Measurements from ENCODE around the gene KCTD12. TPM values are rescaled to one million over a fixed set of nuclear protein-coding genes. Genes with fewer than 3 reads are reported as not detected.
"Not testable (repeated sequence)": the region's sequence is repeated elsewhere in the genome, so short reads cannot be mapped to it uniquely, and the experiment has no call there.

The KCTD12 gene
- total and polyA plus RNA-seq, 5 donors = 15.6 to 57.8 (median 41.6) TPM

DNA sequence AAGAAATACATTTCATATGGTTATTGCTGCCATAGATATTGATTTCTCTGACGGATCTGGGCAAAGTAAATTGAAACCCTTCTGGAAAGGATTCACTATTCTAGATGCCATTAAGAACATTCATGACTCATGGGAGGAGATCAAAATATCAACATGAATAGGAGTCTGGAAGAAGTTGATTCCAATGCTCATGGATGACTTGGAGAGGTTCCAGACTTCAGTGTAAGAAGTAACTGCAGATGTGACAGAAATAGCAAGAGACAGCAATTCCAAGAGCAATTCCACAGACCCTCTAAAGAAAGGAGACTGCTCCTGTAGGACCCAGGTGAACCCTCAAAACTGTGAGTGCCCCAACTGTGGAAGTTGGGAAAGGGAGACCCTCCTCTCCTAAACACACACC is 30.9 kb upstream of the KCTD12 start:
- Histone ChIP-seq H3K27ac (ENCODE audit: low read length) (no peak overlapping the region), H3K4me3 (ENCODE audit: low read length) (no peak overlapping the region)

GRCh38 chr13:76913898-76914297 is 27.7 kb upstream of the KCTD12 start:
- DNase-seq (no peak), ATAC-seq (no peak)
- H3K27me3 ChIP-seq (ENCODE audit: control insufficient read depth, insufficient read depth) = no peaks in the 10 kb centered on the region
- intact Hi-C loops (cut with DNase I) = no loop called here
- H3K4me3 ChIP-seq (ENCODE audit: low read length) = no peak overlapping the region
- H3K27ac ChIP-seq (ENCODE audit: low read length) = no peak overlapping the region
- peaks cover 2% of the 10 kb centered on the region for H3K4me1 ChIP-seq (ENCODE audit: control insufficient read depth, insufficient read depth, low read length)
- WGBS = 67% methylated on average over 4 of the region's 4 CpGs
- no peaks in the 10 kb centered on the region for H3K9me3 ChIP-seq (ENCODE audit: control insufficient read depth, low read length)

More for the DNA sequence above, 30.9 kb upstream of the KCTD12 start:
- DNase-seq (no peak), ATAC-seq (no peak)
- H3K9me3 ChIP-seq (ENCODE audit: control insufficient read depth, low read length) = no peaks in the 10 kb centered on the region
- no peaks in the 10 kb centered on the region for H3K27me3 ChIP-seq (ENCODE audit: control insufficient read depth, insufficient read depth)
- intact Hi-C loops (cut with DNase I) = no loop called here
- WGBS = 65% methylated on average over 1 of the region's 1 CpG
- peaks cover 2% of the 10 kb centered on the region for H3K4me1 ChIP-seq (ENCODE audit: control insufficient read depth, insufficient read depth, low read length)

DNA sequence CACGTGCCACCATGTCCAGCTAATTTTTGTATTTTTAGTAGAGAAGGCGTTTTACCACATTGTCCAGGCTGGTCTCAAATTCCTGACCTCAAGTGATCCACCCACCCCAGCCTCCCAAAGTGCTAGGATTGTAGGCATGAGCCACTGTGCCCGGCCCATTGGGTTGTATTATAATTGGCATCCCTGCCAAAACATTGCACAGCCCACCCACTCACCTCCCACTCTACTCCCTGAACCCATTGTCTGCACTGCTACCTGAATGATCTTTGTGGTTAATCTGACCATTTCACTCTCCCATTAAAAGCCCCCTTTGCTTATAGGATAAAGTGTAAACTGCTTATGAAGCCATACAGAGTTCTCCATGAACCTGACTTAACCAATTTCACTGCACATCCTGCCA is 26.3 kb upstream of the KCTD12 start:
- Histone ChIP-seq H3K27ac (ENCODE audit: low read length) (no peak overlapping the region), H3K4me1 (ENCODE audit: control insufficient read depth, insufficient read depth, low read length) (peaks cover 2% of the 10 kb centered on the region), H3K27me3 (ENCODE audit: control insufficient read depth, insufficient read depth) (no peaks in the 10 kb centered on the region), H3K9me3 (ENCODE audit: control insufficient read depth, low read length) (no peaks in the 10 kb centered on the region), H3K4me3 (ENCODE audit: low read length) (no peak overlapping the region)
- 87% methylated on average over 3 of the region's 3 CpGs for WGBS
- DNase-seq (no peak), ATAC-seq (no peak)
- intact Hi-C loops (cut with DNase I) = no loop called here

DNA sequence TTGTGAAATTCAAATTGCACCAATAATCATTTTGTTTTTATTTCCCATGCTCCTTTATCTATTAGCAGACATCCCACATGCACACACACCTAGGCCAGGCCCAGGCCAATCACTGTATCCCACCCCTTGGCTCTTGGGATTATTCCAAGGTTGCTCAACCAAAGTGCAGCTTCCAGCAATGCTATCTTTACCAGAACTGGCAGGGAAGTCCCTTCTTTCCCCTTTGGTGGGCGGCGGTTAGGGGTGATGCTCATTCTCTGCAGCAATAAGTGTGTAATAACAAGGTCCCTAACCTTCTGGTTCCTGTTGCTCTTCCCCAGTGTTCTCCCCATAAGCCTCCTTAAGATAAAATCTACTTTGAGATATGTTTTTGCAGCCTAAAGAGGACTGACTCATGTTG is 18.3 kb upstream of the KCTD12 start:
- ATAC-seq (no peak), DNase-seq (peak in 1 of 3 donors; percentile 14)
- no peak overlapping the region for H3K27ac ChIP-seq (ENCODE audit: low read length)
- 45% methylated on average over 2 of the region's 2 CpGs for WGBS
- H3K27me3 ChIP-seq (ENCODE audit: control insufficient read depth, insufficient read depth) = no peaks in the 10 kb centered on the region
- no peaks in the 10 kb centered on the region for H3K4me1 ChIP-seq (ENCODE audit: control insufficient read depth, insufficient read depth, low read length)
- H3K4me3 ChIP-seq (ENCODE audit: low read length) = no peak overlapping the region
- H3K9me3 ChIP-seq (ENCODE audit: control insufficient read depth, low read length) = no peaks in the 10 kb centered on the region
- intact Hi-C loops (cut with DNase I) = loop anchor here in 3 of 4 donors (5.0 to 10.0 kb wide), 6 partner anchors 237 to 1220 kb away; no protein-coding TSS in a partner anchor

DNA sequence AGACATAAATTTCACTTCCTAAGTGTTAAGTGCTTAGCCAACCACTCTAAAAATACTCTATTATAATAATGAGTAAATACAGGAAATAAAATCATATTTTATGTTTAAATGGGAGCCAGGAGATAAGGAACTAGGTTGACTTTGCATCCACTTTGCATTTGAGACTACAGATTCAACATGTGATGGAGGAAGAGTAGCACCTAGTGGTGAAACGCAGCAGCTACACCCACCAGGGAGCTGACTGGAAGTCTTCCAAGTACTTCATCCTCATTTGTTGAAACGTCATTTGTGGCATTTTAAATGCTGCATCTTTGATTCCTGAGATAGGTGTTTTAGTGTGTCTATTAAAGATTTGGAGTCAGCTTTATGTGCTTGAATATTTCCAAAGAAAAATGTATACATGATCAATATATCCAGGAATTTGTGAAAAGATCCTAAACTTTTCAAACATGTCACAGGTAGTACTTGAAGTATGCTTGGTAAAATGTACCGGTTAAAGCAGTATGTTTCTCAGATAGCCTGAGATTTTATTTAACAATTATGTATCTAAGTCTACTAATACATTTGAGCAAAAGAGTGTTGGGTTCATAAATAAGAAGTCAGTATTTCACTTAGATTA is 17.4 kb upstream of the KCTD12 start:
- H3K4me1 ChIP-seq (ENCODE audit: control insufficient read depth, insufficient read depth, low read length) = no peaks in the 10 kb centered on the region
- WGBS = 22% methylated on average over 3 of the region's 3 CpGs
- H3K4me3 ChIP-seq (ENCODE audit: low read length) = no peak overlapping the region
- DNase-seq (peak; percentile 33 to 74 (median 56)), ATAC-seq (peak; percentile 83 to 84)
- no peaks in the 10 kb centered on the region for H3K9me3 ChIP-seq (ENCODE audit: control insufficient read depth, low read length)
- no peaks in the 10 kb centered on the region for H3K27me3 ChIP-seq (ENCODE audit: control insufficient read depth, insufficient read depth)
- no peak overlapping the region for H3K27ac ChIP-seq (ENCODE audit: low read length)
- intact Hi-C loops (cut with DNase I) = loop anchor here in 3 of 4 donors (5.0 to 10.0 kb wide), 6 partner anchors 236 to 1219 kb away; no protein-coding TSS in a partner anchor

DNA sequence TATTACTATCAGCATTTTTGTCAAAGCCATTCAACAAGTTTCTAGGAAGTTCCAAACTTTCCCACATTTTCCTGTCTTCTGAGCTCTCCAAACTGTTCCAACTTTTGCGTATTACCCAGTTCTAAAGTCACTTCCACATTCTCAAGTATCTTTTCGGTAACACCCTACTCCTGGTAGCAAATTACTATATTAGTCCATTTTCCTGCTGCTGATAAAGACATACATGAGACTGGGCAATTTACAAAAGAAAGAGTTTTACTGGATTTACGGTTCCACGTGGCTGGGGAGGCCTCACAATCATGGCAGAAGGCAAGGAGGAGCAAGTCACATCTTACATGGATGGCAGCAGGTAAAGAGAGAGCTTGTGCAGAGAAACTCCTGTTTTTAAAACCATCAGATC is 12.9 kb upstream of the KCTD12 start:
- H3K4me3 ChIP-seq (ENCODE audit: low read length); H3K27ac ChIP-seq (ENCODE audit: low read length); H3K4me1 ChIP-seq (ENCODE audit: control insufficient read depth, insufficient read depth, low read length); H3K9me3 ChIP-seq (ENCODE audit: control insufficient read depth, low read length); DNase-seq; ATAC-seq; H3K27me3 ChIP-seq (ENCODE audit: control insufficient read depth, insufficient read depth); intact Hi-C loops (cut with DNase I): not testable (repeated sequence)
- 95% methylated on average over 4 of the region's 4 CpGs for WGBS

DNA sequence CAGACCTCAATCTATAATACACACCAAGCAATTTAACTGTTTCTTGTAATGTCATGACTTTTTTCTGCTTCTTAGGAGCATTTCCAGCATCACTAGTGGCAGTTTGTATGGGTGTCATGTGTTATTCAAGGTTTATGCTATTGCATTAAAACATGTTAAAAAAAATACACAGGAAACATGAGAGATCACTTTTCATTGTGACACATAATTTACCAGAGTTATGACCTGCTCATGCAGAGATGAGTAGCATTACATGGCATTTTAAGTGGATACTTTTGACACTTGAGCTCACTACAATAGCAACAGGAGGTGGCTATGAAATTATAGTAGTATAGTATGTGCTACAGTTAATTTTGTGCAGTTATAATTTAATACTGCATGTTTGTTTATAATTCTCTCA is 11.0 kb upstream of the KCTD12 start:
- not testable (repeated sequence) for H3K27me3 ChIP-seq (ENCODE audit: control insufficient read depth, insufficient read depth); DNase-seq; ATAC-seq

DNA sequence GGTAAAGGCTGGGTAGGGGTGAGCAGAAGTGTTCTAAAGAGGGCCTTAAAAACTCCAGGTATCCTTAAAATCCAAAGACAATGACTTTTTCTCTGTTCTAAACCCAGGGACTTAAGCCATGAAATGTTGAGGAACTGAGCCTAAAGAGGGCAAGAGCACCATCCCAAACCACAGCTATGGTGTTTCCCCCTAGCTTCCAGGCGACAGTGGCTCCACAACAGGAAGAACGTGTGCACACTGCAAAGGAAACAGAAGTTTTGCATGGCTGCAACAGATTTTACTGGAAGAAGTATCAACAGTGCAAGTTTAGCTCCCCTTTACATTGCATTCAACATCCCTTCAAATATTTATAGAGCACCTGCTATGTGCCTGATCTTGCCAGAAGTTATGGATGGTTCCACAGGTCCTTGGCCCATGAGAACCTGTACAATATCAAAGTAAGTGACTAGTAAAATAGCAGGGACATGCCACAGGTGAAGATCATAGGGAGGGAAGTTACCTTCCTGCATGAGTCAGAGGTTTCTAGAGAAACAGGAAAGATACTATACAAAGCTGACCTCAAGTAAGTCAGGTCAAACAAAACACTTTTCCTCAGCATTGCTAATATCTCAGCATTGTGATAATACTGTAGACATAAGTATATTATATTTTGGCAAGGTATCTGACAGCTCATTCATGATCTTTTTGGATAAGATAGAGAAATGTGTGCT is 8.4 kb upstream of the KCTD12 start:
- H3K27me3 ChIP-seq (ENCODE audit: control insufficient read depth, insufficient read depth) = no peaks in the 10 kb centered on the region
- H3K4me1 ChIP-seq (ENCODE audit: control insufficient read depth, insufficient read depth, low read length) = no peaks in the 10 kb centered on the region
- no peak for DNase-seq
- intact Hi-C loops (cut with DNase I) = no loop called here
- no peak for ATAC-seq
- no peak overlapping the region for H3K27ac ChIP-seq (ENCODE audit: low read length)
- WGBS = 67% methylated on average over 2 of the region's 2 CpGs
- H3K4me3 ChIP-seq (ENCODE audit: low read length) = no peak overlapping the region
- no peaks in the 10 kb centered on the region for H3K9me3 ChIP-seq (ENCODE audit: control insufficient read depth, low read length)

More for the DNA sequence above, 11.0 kb upstream of the KCTD12 start:
- intact Hi-C loops (cut with DNase I); H3K9me3 ChIP-seq (ENCODE audit: control insufficient read depth, low read length); H3K4me1 ChIP-seq (ENCODE audit: control insufficient read depth, insufficient read depth, low read length); H3K27ac ChIP-seq (ENCODE audit: low read length); H3K4me3 ChIP-seq (ENCODE audit: low read length): not testable (repeated sequence)

GRCh38 chr13:76892488-76892887 is 6.3 kb upstream of the KCTD12 start:
- ATAC-seq = no peak
- intact Hi-C loops (cut with DNase I) = no loop called here
- 65% methylated on average over 1 of the region's 1 CpG for WGBS

GRCh38 chr13:76890021-76890420 is 3.8 kb upstream of the KCTD12 start:
- peaks cover 2% of the 10 kb centered on the region for H3K4me1 ChIP-seq (ENCODE audit: control insufficient read depth, insufficient read depth, low read length)

More at GRCh38 chr13:76892488-76892887, 6.3 kb upstream of the KCTD12 start:
- Histone ChIP-seq H3K9me3 (ENCODE audit: control insufficient read depth, low read length) (no peaks in the 10 kb centered on the region), H3K4me3 (ENCODE audit: low read length) (no peak overlapping the region), H3K4me1 (ENCODE audit: control insufficient read depth, insufficient read depth, low read length) (no peaks in the 10 kb centered on the region), H3K27me3 (ENCODE audit: control insufficient read depth, insufficient read depth) (no peaks in the 10 kb centered on the region), H3K27ac (ENCODE audit: low read length) (no peak overlapping the region)
- no peak for DNase-seq

GRCh38 chr13:76889254-76889653 is 3.0 kb upstream of the KCTD12 start:
- intact Hi-C loops (cut with DNase I) = loop anchor here in 2 of 4 donors (5.0 to 10.0 kb wide), 3 partner anchors 64 to 222 kb away; no protein-coding TSS in a partner anchor

More at GRCh38 chr13:76890021-76890420, 3.8 kb upstream of the KCTD12 start:
- no peaks in the 10 kb centered on the region for H3K9me3 ChIP-seq (ENCODE audit: control insufficient read depth, low read length)
- no peak for ATAC-seq
- no peak overlapping the region for H3K27ac ChIP-seq (ENCODE audit: low read length)
- 93% methylated on average over 1 of the region's 1 CpG for WGBS
- no peaks in the 10 kb centered on the region for H3K27me3 ChIP-seq (ENCODE audit: control insufficient read depth, insufficient read depth)
- no peak overlapping the region for H3K4me3 ChIP-seq (ENCODE audit: low read length)
- intact Hi-C loops (cut with DNase I) = no loop called here
- no peak for DNase-seq

More at GRCh38 chr13:76889254-76889653, 3.0 kb upstream of the KCTD12 start:
- Histone ChIP-seq H3K9me3 (ENCODE audit: control insufficient read depth, low read length) (no peaks in the 10 kb centered on the region), H3K27ac (ENCODE audit: low read length) (no peak overlapping the region), H3K4me1 (ENCODE audit: control insufficient read depth, insufficient read depth, low read length) (peaks cover 2% of the 10 kb centered on the region), H3K27me3 (ENCODE audit: control insufficient read depth, insufficient read depth) (no peaks in the 10 kb centered on the region), H3K4me3 (ENCODE audit: low read length) (no peak overlapping the region)
- DNase-seq = no peak
- ATAC-seq = no peak
- 93% methylated on average over 1 of the region's 1 CpG for WGBS
